ENCODE measurements around the gene ZNF335.
A peak's percentile ranks its signal among the peaks of the same experiment; 100 is the strongest.
"Not testable (repeated sequence)": the region's sequence is repeated elsewhere in the genome, so short reads cannot be mapped to it uniquely, and the experiment has no call there.

Gene ZNF335

DNA sequence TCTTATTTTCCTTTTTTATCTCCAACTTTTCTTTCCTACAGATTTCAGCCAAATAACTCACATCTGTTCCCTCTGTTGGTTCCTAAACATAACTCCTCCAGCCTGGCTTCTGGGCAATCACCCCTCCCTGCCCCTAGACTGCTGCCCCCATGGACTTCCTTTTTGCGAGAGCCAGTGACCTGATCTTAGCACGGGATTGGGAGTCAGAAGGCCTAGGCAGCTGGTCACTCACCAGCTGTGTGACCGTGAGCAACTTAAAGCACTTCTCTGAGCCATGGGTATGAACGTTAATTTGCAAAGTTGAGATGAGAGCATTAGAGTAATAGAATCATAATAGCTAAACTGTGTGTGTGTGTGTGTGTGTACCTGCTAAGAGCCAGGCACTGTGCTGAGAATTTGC lies 32.2 kb upstream of the ZNF335 start:
- DNase-seq (ENCODE audit: low read depth in 2 of 2) = no peak

DNA sequence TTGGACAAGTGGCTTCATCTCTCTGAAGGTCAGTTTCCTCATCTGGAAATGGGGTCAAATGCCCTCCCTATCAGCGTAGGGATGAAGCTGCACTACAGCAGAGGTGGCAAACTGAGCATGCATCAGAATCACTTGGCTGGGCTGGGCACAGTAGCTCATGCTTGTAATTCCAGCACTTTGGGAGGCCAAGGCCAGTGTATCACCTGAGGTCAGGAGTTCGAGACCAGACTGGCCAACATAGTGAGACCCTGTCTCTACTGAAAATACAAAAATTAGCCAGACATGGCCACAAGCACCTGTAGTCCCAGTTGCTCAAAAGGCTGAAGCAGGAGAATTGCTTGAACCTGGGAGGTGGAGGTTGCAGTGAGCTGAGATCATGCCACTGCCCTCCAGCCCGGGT lies 30.0 kb upstream of the ZNF335 start:
- DNase-seq (ENCODE audit: low read depth in 2 of 2) = no peak

DNA sequence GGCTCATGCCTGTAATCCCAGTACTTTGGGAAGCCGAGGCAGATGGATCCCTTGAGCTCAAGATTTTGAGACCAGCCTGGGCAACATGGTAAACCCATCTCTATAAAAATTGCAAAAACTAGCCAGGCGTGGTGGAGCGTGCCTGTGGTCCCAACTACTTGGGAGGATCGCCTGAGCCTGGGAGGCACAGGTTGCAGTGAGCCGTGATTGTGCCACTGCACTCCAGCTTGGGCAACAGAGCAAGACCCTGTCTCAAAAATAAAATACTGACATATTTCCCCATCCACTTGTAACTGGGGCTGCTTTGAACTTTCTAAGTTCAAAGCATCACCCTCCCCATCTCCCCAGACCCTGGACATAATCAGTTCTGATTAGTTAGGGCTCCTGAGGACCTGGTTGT lies 29.5 kb upstream of the ZNF335 start:
- no peak for DNase-seq (ENCODE audit: low read depth in 2 of 2)

DNA sequence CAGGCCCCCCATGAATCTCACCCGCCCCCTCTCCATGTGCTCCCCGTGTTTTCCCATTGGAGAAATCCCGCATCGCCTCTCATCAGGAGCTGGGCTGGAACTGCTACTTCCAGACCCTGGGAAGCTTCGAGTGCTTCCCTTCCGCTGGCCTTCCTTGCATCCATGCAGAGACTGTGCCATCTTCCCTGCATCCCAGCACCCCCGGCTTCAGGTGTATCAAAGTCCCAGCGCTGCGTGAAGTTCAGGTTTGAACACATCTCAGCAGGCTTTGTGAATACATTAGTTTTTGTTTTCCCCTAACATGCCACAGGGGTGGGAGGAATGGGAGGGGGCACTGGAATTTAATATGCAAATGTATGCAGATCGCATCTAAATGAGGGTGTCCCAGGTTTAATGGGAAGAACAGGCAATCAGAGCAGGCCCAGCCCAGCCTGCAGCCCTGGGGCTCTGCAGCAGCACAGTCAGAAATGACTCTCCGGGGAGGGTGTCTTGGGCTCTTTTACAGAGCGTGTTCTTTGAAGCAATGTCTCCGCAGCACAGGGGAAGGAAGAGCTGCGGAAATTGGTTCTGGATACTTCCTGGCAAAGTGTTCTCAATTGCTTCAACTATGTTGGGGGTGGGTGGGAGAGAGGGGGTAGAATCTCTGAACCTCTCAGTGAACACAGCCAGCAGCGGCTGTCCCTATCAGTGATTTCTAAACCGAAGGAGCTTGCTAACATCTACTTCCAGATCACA lies 28.4 kb upstream of the ZNF335 start:
- no peak for DNase-seq (ENCODE audit: low read depth in 2 of 2)

DNA sequence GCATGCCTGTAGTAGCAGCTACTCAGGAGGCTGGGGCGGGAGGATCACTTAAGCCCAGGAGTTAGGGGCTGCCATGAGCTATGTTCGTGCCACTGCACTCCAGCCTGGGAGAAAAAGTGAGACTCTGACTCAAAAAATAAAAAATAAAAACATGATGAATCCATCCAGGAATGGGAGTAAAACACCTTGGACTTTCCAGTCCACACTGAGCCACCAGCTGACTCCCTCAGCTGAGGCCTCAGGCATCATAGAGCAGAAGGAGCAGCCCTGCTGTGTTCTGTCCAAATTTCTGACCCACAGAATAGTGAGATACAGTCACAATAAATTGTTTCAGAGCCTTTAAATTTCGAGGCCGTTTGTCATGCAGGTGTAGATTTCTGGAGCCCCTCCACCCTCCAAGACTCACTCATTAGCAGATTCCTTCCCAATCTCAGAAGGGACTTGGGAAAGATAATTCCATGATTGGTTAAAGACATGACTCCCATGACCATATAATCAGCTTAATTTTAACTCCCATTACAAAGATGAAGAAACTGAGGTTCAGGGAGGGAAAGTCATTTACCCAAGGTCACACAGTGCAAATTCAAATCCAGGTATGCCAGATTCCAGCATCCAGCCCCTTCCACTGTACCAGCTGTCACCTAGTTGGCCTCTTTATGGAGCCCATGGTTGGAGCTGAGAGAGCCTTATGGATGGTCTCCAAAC lies 27.7 kb upstream of the ZNF335 start:
- DNase-seq (ENCODE audit: low read depth in 2 of 2) = no peak

DNA sequence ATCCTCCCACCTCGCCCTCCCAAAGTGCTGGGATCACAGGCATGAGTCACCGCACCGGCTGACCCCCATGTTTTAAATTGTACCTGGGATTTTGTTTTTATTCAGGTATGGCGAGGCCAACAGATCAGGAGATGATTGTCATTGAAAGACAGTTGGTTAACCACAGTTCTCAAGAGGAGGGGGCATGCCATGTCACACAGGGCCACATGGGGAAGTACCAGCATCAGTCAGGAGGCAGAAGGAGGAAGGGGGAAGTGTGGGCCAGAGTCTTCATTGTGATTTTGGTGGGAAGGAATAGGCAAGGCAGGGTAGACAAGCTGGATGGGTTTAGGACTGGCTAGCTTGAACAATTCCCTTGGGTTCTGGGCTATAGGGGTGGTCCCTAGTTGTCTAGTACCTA lies 26.8 kb upstream of the ZNF335 start:
- DNase-seq (ENCODE audit: low read depth in 2 of 2) = no peak

DNA sequence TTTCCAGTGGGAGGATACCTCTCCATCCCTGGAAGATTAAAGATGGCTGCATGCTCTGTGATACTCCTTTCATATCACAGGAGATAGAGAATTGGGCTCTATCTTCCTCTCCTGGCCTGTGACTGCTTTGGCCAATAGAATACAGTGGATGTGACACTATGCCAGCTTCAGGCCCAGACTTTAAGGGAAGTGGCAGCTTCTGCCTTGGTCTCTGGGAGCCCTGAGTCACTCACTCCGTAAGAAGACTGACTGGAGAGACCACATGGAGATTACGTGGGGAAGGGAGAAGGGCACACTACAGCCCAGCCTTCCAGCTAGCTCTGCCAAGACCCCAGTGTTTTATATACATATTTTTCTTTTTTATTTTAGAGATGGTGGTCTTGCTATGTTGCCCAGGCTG lies 26.3 kb upstream of the ZNF335 start:
- no peak for DNase-seq (ENCODE audit: low read depth in 2 of 2)

DNA sequence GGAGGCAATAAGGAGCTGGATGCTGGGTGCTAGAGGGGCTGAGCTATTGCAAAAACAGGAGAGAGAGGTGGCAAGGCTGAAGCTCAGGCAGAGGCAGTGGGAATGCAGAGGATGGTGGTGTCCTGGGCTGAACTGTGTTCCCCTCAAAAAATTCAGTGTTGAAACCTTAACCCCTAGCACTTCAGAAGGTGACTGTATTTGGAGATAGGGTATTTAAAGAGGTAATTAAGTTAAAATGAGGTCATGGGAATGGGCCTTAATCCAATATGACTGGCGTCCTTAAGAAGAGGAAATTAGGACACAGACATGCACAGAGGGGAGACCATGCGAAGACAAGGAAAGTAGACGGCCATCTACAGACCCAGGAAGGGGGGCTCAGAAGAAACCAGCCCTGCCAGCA lies 25.2 kb upstream of the ZNF335 start:
- DNase-seq (ENCODE audit: low read depth in 2 of 2) = no peak

DNA sequence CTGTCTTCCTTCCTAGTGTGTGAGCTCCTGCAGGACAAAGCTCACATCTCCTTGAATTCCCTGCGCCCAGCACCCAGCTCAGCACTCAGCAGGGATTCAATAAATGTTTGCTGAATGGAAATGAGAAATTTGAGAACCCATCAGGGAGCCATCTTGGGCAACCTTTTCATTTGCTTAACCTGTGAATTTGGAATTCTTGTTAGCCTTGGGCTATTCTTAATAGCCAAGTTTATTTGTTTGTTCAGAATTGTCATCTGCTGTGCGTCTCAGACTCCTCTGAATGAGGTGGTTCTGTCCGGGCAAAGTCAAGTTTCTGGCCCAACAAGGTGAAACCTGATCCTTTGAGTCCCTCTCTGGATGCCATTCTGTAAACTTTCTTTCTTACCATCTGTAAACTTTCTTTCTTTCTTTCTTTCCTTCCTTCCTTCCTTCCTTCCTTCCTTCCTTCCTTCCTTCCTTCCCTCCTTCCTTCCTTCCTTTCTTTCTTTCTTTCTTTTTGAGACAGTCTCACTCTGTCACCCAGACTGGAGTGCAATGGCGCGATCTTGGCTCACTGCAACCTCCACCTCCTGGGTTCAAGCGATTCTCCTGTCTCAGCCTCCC lies 23.6 kb upstream of the ZNF335 start:
- not testable (repeated sequence) for DNase-seq (ENCODE audit: low read depth in 2 of 2)

DNA sequence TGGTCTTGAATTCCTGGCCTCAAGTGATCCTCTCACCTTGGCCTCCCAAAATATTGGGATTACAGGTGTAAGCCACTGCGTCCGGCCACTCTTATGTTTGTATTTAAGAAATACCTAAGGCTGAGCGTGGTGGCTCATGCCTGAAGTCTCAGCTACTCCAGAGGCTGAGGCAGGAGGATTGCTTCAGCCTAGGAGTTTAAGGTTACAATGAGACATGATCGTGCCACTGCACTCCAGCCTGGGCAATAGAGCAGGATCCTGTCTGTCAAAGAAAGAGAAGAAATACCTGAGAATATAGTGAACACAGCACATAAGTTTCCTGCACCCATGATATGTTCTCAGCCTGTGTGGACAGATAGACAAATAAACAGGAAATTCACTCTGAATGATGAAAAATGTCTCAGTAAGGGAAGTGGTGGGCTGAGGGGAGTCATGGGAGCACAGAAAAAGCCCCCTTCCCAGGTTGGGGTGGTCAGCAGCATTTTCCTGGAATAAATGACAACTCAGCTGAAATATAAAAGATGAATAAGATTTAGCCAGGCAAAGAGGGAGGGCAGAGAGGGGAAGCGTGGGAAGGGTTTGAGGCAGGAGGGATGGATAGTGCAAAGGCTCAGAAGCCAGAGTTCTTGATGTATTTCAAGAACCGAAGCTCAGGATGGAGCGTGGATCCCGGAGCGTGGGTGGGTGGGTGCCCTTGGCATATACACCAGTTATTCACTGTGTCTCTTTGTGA lies 22.9 kb upstream of the ZNF335 start:
- DNase-seq (ENCODE audit: low read depth in 2 of 2) = no peak

DNA sequence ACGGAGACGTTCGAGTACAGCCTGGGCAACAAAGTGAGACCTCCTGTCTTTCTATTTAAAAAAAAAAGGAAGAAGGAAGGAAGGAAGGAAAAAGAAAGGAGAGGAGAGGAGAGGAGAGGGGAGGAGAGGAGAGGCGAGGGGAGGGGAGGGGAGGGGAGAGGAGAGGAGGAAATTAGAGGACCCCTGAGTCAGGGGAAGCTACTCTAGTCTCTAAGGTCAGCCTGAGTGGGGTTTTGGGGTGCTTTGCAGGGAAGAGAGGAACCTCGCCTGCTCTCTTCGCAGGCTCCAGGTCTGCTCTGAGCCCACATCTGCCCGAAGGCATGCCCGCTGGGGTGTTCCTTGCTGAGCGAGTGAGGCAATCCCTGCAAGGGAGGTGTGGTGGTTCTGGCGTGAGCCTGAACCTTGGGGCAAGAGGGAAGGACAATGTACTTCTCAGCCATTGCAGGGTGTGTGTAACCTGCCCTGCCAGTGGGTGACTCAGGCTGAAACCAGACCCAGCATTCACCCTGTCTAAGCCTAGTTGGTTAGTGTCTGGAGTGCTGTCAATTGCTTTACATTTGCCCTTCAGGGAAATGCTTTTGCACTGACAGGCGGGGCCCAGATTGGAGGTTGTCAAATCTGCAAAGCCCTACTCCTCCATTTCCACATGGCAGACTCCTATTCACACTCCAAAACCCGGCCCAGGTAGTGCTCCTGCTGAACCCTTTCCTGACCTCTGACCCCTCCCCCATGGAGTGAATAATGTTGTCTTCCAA lies 21.4 kb upstream of the ZNF335 start:
- no peak for DNase-seq (ENCODE audit: low read depth in 2 of 2)

DNA sequence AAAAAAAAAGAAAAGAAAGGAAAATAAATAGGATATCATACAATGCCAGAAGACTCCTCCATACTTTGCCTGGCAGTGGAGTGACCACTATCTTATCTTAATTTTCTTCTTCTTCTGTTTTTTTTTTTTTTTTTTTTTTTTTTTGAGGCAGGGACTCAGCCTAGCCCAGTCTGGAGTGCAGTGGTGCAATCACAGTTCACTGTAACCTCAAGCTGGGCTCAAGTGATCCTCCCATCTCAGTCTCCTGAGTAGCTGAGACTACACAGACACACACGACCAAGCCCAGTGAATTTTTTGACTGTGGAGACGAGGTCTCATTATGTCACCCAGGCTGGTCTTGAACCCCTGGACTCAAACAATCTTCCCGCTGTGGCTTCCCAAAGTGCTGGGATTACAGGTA lies 19.6 kb upstream of the ZNF335 start:
- DNase-seq (ENCODE audit: low read depth in 2 of 2) = no peak

DNA sequence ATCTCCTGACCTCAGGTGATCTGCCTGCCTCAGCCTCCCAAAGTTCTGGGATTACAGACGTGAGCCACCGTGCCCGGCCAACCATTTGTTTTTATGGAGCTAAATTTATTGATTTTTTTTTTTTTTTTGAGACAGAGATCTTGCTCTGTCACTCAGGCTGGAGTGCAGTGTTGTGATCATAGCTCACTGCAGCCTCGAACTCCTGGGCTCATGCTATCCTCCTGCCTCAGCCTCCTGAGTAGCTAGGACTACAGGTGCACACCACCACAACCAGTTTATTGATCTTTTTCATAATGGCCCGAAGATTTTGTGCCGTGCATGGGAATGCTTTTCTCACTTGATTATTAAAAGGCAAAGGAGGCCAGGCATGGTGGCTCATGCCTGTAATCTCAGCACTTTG lies 16.8 kb upstream of the ZNF335 start:
- not testable (repeated sequence) for DNase-seq (ENCODE audit: low read depth in 2 of 2)

DNA sequence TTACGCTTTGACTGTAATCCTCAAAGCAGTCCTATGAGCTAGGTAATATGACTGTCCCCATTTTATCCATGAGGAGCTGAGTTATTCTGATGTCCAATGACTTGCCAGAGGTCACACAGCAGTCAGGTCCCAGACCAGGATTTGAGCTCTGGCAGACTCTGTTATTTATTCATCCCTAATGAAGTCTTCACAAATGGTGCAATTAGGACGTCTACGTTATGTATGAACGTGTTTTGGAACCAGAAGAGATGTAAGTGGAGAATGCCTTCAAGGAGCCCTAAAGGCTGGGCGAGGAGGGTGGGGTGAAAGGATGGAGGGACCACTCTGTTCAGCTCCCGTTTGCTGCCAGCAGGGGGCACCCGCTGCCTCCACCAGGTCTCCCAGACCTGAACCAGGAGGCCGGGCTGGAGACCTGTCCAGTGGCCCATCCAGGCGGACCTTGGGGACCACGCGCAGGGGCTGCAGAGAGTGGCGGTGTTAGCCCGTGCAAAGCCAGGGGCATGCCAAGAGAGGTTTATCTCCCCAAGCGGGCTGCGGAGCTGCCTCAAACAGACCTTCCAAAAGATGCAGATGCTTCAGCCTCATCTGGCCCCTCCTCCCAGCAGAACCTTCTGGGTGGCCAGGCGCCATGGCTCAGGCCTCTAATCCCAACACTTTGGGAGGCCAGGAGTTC lies 15.2 kb upstream of the ZNF335 start:
- peak; percentile 72 for DNase-seq (ENCODE audit: low read depth in 2 of 2)

DNA sequence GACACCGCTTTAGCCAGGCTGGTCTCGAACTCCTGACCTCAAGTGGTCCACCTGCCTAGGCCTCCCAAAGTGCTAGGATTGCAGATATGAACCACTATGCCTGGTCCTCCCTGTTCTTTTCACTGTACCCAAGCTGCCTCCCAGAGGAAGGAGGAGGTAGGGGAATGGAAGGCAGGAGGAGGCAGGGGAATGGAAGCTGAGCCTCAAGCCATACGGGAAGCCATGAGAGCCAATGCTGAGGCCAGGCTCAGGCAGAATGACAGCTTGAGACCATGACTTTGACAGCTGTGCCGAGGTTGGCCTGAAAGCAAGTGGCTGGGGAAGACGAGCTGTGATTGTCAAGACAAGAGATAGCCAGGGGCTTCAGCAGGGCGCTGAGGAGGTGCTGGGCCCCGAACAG lies 13.6 kb upstream of the ZNF335 start:
- no peak for DNase-seq (ENCODE audit: low read depth in 2 of 2)

DNA sequence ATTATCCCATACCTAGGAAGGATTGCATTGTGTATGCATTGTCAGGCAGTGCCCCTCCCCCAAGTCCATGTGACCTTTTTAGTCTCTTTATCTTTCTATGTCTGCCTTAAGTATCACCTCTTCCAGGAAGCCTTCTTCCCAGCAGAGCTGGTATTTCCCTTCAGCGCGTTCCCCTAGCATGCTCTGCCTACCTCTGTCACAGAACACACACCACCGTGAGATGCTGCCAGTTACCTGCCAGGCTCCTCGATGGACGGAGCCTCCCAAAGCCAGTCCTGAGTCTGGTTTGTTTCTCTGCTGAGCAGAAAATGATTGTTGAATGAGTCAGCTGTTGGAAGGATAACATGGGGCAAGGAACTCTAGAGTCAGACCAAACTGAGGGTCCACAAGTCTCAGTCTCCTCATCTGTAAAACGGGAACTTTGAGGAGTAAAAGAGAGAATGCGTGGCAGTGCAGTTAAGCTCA lies 11.3 kb upstream of the ZNF335 start:
- DNase-seq (ENCODE audit: low read depth in 2 of 2) = no peak

DNA sequence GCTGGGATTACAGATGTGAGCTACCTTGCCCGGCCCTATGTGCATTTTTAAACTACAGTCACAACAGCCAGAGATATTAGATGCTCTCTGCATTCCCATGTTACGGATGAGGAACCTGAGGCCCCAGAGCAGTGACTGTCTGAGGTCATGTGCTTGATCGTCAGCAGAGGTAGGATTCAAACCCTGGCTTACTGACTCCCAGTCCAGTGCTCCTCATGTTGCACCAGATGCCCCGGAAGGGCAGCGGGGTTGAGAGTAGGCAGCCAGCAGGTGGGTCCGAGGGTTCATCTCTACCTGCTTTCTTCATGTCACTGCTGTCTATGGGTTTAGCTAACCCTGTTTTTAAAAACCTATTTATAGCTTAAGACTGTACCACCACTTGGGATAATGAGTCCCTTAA lies 9.3 kb upstream of the ZNF335 start:
- DNase-seq (ENCODE audit: low read depth in 2 of 2) = no peak

DNA sequence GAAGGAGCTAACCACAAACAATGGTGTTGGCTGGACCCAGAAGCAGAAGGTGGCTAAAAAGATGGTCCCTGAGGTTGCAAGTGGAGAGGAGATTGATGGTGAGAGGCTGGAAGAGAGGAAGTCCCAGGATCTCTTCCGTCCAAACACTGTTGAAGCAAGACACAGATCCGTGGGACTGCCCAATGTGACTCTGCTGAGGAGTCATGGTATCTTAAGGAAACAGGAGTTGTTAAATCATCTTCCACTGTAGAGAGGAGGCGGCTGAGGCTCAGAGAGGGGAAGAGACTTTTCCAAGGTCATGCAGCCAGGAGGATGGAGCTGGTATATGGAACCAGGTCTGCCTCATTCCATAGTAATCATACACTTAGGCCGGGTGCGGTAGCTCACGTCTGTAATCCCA lies 4.1 kb upstream of the ZNF335 start:
- DNase-seq (ENCODE audit: low read depth in 2 of 2) = no peak

DNA sequence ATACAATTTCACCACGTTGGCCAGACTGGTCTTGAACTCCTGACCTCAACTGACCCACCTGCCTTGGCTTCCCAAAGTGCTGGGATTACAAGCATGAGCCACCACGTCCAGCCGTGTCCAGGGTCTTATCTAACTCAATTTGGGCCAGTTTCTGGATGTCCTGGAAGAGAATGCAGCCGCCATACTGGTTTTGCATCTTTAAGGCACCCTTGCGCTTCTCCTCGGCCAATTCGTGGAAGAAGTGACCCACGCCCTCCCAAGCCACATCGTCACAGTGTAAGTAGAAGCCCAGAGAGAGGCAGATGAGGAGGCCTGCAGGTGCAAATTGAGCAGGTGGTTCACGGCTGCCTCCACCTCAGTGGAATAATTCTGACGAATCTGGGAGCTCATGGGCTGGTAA lies 3.7 kb upstream of the ZNF335 start:
- no peak for DNase-seq (ENCODE audit: low read depth in 2 of 2)

DNA sequence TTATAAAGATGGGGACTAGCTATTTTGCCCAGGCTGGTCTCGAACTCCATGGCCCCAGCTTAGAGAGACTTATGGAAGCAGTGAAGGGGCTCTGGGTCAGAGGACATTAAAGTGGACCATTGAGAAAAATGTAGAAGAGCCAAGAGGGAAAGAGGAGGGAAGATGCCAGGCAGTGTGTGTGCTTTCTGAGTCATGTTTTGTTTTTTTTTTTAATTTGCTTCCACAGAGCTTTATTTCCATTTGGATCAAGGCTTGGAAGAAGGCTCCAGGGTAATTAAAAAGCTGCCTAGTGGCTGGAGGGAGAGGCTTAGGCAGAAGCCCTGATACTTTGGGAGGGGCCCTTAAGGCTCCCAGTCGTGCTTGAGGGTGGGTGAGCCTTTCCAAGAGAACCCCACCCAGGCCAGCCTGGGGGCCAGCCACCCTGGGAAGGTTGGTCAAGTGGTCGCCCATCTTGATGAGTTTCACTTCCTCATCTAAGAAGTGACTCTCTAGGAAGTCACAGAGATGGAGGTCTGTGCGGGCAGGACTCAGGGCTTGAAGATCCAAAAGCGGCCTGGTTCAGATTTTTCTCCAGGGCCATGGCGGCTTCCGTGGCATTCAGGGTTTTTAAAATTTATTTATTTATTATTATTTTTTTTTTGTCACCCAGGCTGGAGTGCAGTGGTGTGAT lies 3.0 kb upstream of the ZNF335 start:
- DNase-seq (ENCODE audit: low read depth in 2 of 2) = no peak

All from activated CD4-positive, alpha-beta T cell treated with anti-CD3 and anti-CD28 coated beads for 24 hours (primary cell).